ENCODE measurements around the gene MMRN2. TPM values are rescaled to one million over a fixed set of nuclear protein-coding genes. Genes with fewer than 3 reads are reported as not detected.

MMRN2 gene, protein sequence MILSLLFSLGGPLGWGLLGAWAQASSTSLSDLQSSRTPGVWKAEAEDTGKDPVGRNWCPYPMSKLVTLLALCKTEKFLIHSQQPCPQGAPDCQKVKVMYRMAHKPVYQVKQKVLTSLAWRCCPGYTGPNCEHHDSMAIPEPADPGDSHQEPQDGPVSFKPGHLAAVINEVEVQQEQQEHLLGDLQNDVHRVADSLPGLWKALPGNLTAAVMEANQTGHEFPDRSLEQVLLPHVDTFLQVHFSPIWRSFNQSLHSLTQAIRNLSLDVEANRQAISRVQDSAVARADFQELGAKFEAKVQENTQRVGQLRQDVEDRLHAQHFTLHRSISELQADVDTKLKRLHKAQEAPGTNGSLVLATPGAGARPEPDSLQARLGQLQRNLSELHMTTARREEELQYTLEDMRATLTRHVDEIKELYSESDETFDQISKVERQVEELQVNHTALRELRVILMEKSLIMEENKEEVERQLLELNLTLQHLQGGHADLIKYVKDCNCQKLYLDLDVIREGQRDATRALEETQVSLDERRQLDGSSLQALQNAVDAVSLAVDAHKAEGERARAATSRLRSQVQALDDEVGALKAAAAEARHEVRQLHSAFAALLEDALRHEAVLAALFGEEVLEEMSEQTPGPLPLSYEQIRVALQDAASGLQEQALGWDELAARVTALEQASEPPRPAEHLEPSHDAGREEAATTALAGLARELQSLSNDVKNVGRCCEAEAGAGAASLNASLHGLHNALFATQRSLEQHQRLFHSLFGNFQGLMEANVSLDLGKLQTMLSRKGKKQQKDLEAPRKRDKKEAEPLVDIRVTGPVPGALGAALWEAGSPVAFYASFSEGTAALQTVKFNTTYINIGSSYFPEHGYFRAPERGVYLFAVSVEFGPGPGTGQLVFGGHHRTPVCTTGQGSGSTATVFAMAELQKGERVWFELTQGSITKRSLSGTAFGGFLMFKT
- total RNA-seq = 16.9 and 24.7 TPM in 2 replicates

DNA sequence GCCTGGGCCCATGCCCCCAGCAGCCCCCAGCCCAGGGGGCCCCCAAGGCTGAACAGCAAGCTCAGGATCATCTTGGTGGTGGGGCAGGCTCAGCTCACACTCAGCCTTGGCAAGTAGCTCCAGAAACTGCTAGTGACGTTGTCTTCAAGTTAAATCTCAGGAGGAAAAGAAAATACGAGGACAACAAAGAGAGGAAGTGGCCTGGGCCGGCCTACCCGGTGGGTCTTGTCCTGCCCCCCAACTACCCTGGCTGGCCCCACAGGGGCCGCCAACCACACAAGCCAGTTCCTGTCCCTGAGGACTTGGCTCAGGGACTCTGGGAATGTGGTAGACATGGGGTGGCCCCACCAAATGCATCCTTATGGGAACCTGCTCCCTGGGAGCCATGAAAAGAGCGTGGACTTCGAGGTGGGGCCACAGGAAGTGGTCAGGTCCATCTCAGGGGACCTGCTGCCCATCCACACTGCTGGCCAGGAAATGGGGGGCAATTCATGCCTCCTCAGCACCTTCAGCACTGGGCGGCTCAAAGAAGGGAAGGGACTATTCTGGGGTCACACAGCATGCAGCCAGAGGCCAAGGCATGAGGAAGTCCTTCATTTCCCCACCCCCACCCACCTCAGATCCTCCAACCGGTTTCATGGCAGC is at the start of gene MMRN2:
TSS of gene MMRN2 (minus strand) at position 145 of the 645 bp plus-strand sequence. CDS start at position 71, 74 bp downstream.

DNA sequence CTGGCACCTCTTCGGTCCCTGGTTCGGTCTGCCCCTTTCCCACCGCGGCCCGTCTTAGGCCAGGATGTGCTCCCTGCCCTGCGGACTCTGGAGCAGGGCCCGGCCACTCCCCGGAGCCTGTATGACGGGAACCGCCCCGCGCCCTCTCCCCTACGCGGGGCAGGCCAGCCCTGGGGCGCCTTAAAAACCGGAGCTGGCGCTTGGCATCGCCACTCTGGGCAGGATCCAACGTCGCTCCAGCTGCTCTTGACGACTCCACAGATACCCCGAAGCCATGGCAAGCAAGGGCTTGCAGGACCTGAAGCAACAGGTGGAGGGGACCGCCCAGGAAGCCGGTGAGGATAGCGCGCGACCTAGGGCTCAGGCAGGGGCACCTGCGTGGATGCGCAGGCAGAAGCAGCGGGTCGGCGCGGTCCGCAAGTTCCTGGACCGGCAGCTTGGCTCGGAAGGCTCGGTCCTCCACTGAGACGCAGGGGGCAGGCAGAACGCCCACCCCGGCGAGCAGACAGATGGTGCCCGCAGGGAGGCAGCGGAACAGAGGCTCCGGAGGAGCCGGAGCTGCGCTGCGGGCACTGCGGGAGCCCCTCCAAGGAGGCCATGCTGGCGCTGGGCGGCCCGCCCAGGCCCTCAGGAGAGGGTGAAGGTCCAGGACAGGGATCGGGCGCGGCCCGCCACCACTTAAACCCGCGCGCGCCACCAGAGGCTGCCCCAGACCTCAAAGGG is 11.0 kb upstream of the MMRN2 start, which contains the start of gene ADIRF:
TSS of gene ADIRF (plus strand) at position 212 of the 723 bp plus-strand sequence. CDS start at position 275, 63 bp downstream.

DNA sequence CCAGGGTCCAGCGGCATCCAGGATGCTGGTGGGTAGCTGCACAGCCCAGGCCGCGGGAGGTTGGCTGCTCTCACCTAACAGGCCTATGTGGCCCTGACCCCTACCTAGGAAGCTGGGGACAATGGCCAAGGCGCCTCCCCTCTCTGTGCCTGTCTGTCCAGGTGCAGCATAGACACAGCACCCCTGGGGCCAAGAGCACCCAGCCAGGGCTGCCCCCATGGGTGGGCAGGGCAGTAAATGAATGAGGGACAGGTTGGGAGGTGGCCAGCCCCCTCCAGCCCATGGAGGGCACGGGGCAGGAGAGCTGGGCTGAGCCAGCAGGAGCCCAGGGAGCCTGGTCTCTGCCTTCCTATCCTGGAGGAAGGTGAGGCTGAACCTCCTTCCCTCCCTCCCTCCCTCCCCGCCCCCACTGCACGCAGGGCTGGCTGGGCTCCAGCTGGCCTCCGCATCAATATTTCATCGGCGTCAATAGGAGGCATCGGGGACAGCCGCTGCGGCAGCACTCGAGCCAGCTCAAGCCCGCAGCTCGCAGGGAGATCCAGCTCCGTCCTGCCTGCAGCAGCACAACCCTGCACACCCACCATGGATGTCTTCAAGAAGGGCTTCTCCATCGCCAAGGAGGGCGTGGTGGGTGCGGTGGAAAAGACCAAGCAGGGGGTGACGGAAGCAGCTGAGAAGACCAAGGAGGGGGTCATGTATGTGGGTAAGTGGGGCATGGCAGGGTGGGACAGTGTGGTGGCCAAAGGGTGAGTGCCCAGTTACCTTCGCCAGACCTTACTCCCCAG is 893 bp upstream of the MMRN2 start, which contains the start of gene SNCG:
TSS of gene SNCG (plus strand) at position 484 of the 785 bp plus-strand sequence. CDS start at position 583, 99 bp downstream.

Other genes with a start within 250 kb of the MMRN2 start
- 13.1 and 15.7 TPM in 2 replicates for gene BMPR1A, start 201.0 kb downstream of the MMRN2 start, total RNA-seq
- 1.3 and 5.2 TPM in 2 replicates for gene SNCG, start 984 bp upstream of the MMRN2 start, total RNA-seq
- 23.8 and 44.7 TPM in 2 replicates for gene ADIRF, start 10.9 kb upstream of the MMRN2 start, total RNA-seq
- gene FAM25A, start 62.7 kb upstream of the MMRN2 start, total RNA-seq = 2.5 and 3.3 TPM in 2 replicates
- gene GLUD1, start 137.2 kb upstream of the MMRN2 start, total RNA-seq = 146 and 186 TPM in 2 replicates
- gene SHLD2, start 137.6 kb upstream of the MMRN2 start, total RNA-seq = 13.5 and 17.8 TPM in 2 replicates